ENCODE data around the gene SERPING1. TPM values are rescaled to one million over a fixed set of nuclear protein-coding genes. Genes with fewer than 3 reads are reported as not detected.

The SERPING1 gene
- total and polyA plus RNA-seq, 2 of the 13 experiments (the other 11 are each of a cell fraction or from before 2014, with no cell fraction given) = 2.0 to 10.4 TPM

- TF ChIP-seq ZNF142 (CRISPR knock-in tag; IDR thresholded peaks at IDR 0.05) (no peak), CERS6 (CRISPR knock-in tag; IDR thresholded peaks at IDR 0.05) (no peak), ARID4A (CRISPR knock-in tag; IDR thresholded peaks at IDR 0.05; ENCODE audit: borderline replicate concordance) (peak; percentile 98), MTERF4 (CRISPR knock-in tag; IDR thresholded peaks at IDR 0.05) (peak; percentile 82; the same call in 1 of the 2 replicates), ZNF33A (CRISPR knock-in tag; IDR thresholded peaks at IDR 0.05; ENCODE audit: borderline replicate concordance) (no peak), ZNF543 (CRISPR knock-in tag; IDR thresholded peaks at IDR 0.05) (no peak), ZNF414 (CRISPR knock-in tag; IDR thresholded peaks at IDR 0.05) (0 out of 2 replicates have a peak, but pooled peaks have one; percentile 28), KLF16 (CRISPR knock-in tag; IDR thresholded peaks at IDR 0.05) (peak in 1 of 2 experiments; percentile 75; a peak in 2 of 4 replicates), FOSL1 (CRISPR knock-in tag; IDR thresholded peaks at IDR 0.05; ENCODE audit: borderline replicate concordance) (no peak), ZNF225 (CRISPR knock-in tag; IDR thresholded peaks at IDR 0.05) (no peak), MED8 (CRISPR knock-in tag; IDR thresholded peaks at IDR 0.05; ENCODE audit: insufficient replicate concordance) (no peak), NFIC (IDR thresholded peaks at IDR 0.05; ENCODE audit: low read length) (no peak)
These were observed 59.9 kb downstream of the SERPING1 start, which contains the start of gene CLP1 (continued) for GRCh38 chr11:57657194-57658022.
